GM18870 (cell line): ENCODE measurements around the gene PGBD5.

Experiments
- ATAC-seq: cut with Tn5 transposase; IDR thresholded peaks from one replicate; pipeline ENCODE4 v1.9.1; 2021; ENCODE audit warnings: moderate library complexity; ENCODE audit not compliant: unreplicated experiment

PGBD5 gene

DNA sequence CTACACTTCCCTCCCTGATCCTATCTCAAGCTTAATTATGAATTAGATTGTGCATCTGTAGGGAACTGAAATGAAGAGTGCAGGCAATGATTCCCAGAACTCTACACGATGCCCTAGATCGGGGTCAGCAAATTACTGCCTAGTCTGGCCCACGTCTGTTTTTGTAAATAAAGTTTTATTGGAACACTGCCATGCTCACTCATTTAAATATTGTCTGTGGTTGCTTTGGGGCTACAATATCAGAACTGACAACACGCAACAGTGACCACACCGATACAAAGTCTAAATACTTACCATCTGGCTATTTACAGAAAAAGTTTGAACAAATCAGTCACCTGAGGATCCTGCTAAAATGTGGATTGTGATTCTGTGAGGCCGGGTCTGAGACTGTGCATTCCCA lies 74.1 kb downstream of the PGBD5 start:
- no peak for ATAC-seq

DNA sequence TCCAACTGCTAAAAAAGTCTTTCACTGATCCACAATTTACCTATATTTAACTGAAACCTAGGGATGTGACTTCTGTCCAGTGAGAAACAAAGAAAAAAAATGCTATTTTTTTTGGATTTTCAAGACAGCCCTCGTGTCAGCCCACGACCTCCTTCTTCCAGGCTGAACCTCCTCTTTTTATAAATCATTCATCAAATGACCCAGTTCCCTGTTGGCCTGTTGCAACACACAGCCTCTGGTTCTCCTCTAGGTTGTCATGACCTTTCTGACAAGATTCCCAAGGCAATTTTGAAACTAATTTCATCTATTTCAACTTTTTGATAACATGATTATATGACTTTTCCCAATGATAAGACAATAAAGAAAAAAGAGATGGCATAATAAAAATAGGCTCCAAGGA lies 74.6 kb downstream of the PGBD5 start:
- no peak for ATAC-seq

DNA sequence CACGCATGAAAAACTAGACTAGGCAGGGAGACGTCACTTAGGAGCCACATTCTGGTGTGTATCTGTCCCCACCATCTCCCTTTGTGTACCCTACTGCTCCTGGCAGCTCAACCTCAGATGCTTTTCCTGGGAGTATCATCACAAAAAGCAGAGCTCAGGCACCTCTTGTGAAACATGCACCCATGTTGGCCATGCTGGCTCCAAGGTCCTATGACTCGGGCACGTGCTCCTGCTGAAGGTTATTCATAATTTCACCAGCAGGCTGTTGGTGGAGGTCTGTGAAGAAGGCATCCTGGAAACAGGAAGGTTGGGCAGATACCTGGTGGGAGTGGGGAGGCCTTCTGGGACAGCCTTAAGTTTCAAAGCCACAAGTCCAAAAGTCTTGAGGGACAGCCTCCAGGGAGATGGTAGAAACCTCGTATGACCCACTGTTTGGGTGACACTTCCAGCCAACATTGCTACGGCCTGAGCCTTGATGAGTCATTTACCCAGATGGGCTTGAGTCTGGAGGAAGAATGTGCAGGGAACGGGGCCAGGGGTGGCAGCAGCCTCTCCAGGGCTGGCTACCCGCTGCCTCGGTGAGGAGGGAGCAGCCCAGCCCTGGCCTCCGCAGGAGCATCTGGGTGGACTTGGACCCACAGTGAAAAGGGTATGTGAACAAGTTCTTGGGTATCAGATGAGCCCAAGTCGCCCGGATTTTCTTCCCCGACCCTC lies 75.8 kb downstream of the PGBD5 start:
- no peak for ATAC-seq

DNA sequence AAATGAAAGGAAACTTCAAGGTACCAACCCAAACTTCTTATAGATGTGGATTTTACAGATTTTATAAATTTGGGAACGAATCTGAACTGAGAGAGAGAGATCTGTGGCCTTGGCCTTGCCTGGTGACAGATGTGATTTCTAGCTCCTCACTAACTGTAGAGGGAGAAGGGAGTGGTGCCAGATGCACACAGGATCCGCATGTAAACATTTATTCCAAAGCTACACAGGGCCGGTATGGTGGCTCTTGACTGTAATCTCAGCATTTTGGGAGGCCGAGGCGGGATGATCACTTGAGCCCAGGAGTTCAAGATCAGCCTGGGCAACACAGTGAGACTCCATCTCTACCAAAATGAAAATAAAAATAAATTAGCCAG lies 77.1 kb downstream of the PGBD5 start:
- ATAC-seq = no peak

DNA sequence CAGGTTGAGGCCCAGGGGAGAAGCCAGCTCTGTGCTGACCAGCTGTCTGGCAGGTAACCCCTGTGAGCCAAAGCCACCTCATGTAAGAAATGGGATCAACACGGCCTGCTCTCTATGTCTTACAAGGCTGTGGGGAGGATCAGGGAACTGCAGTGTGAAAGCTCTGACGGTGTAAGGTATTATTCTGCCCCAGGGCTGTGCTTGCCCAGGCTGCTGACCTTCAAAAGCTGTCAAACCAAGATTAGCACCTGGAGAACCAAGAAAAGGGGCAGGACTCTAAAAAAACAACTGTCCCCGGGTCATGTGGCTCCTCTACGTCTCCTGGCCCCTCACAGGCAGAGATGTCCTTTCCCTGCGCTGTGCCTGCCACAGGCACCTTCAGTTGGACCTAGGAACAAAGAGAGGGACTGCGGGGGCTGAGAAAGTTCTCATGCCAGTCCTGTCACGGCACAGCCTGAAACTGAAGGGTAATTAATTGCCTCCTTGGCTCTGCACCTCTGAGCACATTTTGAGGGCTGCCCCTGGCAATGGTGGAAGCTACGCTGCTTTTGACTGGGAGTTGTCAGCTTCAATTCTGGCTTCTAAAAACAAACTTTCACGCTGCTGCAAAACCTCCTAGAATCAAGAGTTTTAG lies 77.6 kb downstream of the PGBD5 start:
- no peak for ATAC-seq

DNA sequence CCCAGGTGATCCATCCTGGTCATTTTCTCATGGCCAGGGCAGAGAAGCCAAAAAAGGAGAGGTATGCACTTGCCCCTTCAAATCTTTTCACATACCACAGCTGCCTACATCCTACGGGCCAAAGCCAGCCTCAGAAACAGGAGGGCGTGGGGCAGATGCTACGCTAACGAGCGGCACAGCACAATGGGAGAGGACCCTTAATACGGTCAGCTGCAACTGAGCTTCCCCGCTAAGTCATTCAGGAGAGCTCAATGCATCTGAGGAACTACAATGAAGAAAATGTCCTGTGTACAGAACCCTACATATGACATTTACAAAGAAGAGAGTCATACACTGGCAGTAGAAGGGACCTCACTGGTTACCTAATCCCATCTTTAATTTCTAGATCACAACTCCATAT lies 78.2 kb downstream of the PGBD5 start:
- ATAC-seq = no peak

DNA sequence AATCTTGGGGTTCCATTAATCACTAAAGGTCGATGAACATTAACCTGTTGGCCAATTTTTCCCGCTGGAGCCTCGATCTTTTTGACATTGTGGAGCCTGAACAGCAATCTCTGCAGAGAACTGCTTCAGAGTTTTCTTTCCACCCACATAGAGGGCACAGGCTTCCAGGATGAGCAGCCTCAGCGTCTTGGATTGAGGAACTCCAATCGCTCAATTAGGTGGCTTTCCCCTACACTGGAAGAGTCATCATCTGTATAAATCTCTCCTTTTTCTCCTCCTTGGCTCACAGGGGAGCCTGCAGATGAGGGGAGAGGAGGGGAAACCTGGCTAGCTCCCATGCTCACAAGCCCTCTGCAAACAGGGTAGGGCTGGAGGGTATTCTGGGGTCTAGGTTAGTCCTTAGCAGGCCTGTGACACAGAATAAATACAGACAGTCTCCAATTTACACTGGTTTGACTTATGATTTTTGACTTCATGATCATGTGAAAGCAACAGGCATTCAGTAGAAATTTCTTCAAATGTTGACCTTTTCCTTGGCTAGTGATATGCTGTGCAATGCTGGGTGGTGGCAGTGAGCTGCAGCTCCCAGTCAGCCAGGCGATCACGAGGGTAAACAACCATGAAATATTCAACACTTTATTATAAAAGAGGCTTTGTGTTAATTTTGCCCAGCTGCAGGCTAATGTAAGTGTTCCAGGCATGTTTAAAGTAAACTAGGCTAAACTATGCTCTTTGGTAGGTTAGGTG lies 80.8 kb downstream of the PGBD5 start:
- ATAC-seq = no peak

DNA sequence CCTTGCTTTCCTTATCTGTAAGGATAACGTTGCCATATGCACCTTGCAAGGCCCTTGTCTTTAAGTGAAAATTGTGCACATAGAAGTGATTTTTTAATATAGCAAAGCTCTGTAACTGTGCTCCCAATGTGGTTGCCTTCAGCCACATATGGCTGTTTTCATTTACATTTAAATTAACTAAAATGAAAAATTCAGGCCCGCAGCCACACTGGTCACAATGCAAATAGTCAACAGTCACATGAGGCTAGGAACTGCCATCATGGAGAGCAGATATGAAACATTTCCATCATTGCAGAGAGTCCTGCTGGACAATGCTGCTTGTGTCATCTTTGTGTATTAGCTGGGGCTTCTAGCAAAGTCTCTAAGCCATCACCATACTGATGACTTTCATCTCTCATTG lies 83.4 kb downstream of the PGBD5 start:
- no peak for ATAC-seq

DNA sequence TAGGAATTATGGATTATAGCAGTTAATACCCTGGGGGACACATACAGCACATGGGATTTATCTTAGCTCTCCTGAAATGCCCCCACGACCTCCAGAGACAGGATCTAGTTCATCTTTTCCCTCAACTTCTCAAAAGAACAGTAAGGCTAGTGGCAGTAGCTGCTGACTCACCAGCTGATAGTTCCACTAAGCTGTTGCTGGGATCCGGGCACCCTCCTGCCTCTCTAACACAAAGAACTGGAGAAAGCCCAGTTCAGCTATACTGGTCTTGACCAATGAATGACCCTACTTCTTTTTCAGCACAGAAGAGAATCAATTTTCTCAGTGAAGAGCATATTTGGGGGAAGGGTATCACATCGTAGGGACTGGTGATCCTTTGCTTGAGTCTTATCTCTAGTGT lies 84.1 kb downstream of the PGBD5 start:
- ATAC-seq = no peak

DNA sequence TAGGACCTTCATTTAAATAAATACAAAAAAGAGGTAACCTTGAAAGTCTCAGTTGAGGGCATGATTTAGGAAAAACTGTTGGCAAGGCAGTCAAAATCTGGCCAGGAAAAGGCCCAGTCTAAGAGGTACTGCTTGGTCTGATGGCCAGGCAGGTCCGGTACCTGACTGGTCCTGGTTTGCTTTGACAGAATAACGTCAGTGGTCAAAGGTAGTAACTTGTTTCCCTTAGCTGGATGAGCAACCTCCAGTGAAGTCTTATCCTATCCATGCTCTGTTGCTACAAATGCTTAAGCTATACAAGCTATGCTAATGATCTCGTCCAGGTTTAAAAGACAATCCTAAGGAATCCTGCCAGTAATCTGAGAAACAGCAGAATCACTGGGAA lies 85.0 kb downstream of the PGBD5 start:
- no peak for ATAC-seq

DNA sequence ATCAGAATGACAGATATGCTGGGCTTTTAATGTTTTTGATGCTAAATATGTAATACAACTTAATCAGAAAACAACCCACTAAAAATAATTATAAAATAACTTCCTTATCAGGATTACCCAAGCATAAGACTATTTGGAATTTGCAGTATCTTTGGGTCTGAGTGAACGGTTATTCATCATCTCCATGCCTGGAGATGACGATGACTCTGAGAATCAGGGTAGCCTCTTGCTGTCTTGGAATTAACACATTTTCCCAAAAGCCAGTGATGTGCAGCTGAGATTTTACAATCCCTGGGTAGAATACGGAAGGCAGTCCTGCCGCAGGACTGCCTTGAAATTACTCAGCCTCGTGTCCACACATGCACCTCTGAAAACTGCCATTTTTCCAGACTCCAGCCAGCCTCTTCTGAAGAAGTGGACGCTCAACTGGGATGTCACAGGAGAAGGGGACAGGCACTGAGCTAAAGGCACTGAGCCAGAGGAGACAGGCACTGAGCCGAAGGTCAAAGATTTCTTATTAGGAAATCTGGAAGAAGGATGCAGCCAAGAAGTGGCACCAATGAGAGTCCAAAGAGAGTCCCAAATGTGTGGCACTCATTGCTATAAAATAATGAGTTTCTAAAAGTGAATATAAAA lies 85.5 kb downstream of the PGBD5 start:
- ATAC-seq = no peak

DNA sequence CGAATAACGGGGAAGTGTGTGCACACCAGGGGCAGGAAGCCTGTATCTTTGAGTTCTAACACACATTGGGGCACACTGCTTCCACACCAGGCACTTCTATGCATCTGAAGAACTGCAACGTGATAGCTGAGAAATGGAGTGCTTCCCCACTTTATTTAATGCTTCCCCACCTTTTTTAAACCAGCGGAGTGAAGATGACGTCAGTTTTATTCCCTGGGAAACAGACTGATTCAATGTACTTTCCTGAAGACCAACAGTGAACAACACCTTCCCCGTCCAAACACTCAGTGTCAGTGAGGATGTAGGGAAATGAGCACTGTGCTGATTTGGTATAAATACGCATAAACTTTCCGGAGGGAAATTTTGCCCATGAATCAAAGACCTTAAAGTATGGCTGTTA lies 87.1 kb downstream of the PGBD5 start:
- no peak for ATAC-seq

DNA sequence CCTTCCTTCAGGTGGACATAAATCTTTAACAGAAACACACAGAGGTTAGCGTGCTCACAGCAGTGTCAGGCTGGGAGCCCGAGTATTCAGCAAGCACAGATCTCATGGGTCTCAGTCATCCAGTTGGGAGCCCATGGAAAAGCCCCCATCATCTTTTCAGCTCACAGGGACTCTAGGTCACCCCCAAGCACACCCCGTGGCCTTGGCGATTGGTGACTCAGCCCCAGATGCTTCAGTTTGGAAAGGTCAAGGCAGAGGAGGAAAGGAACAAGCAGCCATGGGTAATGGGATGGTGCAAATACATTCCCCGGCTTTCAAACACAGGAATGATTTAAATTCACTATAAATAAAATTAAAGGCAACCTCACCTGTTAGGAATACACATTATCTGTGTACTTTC lies 88.9 kb downstream of the PGBD5 start:
- ATAC-seq = no peak

DNA sequence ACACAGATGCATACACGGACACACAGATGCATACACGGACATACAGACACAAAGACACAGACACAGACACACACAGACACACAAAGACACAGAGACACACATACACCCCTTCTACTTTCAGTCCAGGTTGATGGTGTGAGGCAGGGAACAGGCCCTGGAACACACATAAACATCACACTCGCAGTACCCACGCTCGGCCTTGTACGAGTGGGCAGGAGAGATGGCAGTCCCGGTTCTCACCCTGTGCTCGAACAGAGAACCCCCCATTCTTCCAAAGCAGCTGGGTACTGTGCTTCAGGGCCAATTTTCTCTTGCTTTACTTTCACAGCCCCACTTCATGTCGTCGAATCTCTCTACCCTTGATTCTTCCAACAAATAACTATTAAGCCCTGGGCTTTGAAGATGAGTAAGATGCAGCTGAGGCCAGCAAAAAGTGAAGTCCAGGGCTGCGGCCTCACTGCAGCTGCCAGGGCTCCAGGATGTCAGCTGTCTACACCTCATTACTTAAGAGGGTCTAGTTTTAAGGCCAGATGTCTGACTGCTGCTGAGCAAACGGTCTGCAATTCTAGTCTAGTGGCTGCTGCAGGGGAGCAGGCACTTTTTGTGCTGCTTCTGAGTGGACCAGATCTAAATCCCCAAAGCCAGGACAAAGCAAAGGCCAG lies 90.1 kb downstream of the PGBD5 start:
- no peak for ATAC-seq

DNA sequence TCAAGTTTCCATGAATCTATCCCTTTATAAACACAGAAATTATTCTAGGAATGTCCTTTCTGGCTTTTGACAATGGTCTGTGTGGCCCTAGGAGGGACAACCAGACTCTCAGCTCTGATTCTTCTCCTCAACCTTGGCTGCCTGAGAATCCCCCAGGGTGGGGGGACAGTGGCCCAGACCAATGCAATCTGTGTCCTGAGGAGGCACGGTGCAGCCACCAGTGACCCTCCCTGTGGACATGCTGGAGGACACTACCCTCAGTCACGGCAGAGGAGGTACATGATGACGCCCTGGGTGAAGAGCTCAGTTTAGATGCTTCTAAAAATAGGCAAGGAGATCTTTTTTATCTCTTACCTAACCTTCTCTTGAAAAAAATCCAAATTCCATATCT lies 91.7 kb downstream of the PGBD5 start:
- ATAC-seq = no peak

DNA sequence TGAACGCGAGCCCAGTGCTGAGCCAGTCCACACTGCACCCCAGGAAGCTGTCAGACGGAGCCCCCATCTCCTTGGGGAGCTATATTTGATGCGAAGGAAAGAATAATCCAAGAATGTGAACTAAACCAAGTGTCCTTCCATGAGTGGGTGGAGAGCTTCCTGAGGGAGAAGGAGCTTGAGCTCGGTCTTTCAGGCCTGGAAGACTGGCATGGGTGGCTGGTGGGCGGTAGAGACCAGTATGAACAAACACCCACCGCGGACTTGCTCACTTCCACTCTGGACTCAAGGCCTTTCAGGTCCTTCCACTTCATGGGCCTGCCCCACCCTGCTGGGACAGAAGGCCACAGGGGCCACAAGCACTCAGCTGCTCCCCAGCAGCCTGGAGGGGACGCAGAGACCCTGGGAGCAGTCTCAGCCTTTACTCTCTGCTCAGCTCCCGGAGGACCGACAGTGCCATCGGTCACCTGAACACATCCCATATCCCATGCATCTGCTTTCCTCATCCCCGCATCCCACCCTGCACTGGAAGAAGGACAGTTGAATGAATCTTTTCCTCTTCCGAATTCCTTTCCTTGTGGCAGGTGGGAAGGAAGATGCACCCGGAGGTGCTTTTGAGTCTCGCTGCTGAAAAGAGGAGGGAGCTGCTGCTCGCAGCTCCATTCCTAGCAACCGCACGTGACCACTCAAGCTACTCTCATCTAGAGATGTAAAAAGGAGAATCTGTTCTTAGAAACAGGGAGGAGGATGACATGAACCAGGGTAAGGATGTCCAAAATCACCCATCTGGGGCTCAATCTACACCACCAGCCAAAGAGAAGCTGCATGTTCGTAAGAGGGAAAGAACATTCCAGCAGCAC lies 92.3 kb downstream of the PGBD5 start:
- ATAC-seq = no peak

DNA sequence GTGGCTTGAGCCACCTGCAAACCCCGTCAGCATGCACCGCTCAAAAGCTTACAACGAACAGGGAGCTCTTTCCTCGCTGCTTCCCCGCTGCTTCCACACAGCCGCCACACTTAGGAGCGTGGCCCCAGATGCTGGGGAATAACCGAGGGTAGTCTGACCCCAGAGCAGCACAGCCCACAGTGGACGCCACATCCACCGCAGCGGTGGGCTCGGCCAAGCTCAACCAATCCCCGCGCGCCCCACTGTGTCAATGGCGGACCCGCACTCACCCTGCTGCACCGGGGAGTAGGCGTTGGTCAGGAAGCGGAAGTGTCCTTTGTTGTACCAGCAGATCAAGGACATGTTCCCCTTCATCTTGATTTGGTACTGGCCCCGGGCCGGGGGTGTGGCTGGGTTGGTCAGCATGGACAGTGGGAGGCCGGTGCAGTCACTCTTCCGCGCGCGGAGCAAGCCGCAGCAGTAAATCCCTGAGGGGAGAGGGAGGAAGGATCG lies 93.5 kb downstream of the PGBD5 start:
- no peak for ATAC-seq

DNA sequence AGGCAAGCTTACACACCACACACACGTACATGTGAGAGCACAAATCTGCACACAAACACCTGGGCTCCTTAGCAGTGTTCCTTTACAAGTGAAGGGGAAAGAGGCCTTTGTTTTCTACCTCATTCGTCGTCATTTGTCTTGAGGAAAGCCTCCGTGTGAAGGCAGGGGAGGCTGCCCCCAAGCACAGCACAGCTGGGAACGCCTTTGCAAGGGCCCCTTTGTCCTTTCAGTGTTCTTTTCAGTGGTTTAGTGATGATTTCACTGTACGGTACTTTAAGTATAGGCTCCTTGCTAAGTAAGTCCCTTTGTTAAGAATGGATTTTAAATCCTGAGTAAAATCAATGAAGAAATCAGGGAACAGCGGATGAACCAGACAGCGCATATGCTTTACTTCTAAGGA lies 94.1 kb downstream of the PGBD5 start:
- ATAC-seq = no peak

DNA sequence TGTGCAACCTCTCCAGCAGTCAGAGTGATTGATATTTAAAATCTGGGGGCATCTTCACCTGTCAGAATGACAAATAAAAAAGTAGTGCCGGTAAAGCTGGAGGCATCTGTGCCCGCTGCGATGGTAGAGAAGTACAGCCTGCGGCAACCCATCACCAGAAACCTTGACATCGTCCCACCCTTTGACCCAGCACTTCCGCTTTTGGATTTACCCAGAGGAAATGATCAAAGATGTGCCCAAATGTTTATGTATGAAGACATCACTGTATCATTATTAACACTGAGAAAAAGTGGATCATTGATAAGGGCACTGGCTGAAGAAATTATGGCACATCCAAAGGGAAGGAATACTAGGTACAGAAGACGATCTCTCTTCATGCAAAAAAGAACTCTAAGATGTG lies 96.0 kb downstream of the PGBD5 start:
- no peak for ATAC-seq

DNA sequence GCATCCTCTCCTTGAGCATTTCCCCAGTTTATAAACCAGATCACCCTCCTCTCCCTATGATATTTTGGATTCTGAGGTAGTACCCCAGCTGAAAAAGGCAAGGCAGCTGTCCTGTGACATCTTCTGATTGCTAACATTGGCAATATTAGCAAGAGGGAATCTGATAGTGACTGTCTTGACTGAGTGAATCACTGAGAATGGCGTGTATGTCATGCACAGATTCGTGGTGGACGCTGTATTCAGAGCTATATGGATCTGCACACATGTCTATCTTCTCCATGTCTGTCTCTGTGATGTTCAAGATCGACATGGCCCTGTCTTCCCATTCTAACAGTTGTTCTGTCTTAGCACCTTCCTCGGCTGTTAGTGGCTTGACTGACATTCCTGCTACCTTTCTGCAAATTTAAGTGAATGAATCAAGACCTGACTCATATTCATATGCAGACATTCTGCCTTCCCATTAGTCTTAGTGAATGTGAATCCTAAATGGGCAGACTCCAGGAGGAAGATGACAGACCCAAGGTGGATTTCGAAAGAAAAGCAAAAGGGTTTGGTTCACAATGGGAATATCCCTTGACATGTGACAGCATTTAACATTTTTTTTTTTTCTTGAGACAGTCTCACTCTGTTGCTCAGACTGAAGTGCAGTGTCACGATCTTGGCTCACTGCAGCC lies 97.7 kb downstream of the PGBD5 start:
- ATAC-seq = no peak
